Cardiac muscle cell (in vitro differentiated cells and primary cell): Measurements from ENCODE around the gene ZNF687. TPM values are rescaled to one million over a fixed set of nuclear protein-coding genes. Genes with fewer than 3 reads are reported as not detected.

Source experiments
- DNase-seq, 2 donors: peaks; one replicate each; pipeline versions ENCODE4 v3.0.0 to v3.0.0-alpha.2; 2010 to 2017; ENCODE audit warnings: low read depth in 1 of 2, low spot score in 1 of 2
- H3K27ac ChIP-seq: fragments of 200-600 bp; sonication (generic); 2 replicates; pipeline ENCODE4 v1.5.1; 2016
- H3K27me3 ChIP-seq: fragments of 200-600 bp; sonication (generic); 2 replicates; pipeline ENCODE4 v1.6.0; 2016; ENCODE audit warnings: control low read depth
- H3K36me3 ChIP-seq: fragments of 200-600 bp; sonication (generic); 2 replicates; pipeline ENCODE4 v1.5.1; 2016; ENCODE audit warnings: control low read depth
- H3K4me1 ChIP-seq: fragments of 200-600 bp; sonication (generic); 2 replicates; pipeline ENCODE4 v1.8.1; 2017; ENCODE audit warnings: low read depth, mild to moderate bottlenecking, mixed run types
- H3K4me3 ChIP-seq: fragments of 200-600 bp; sonication (generic); 2 replicates; pipeline ENCODE4 v1.5.1; 2016; ENCODE audit warnings: mild to moderate bottlenecking
- H3K9me3 ChIP-seq: fragments of 200-600 bp; sonication (generic); 2 replicates; pipeline ENCODE4 v1.5.1; 2017; ENCODE audit warnings: low read depth, mild to moderate bottlenecking, control low read depth
- polyA plus RNA-seq: library from polyadenylated mRNA; unstranded; fragments of >200 nt; fragmentation: Nextera tagmentation; extraction: Ambion mirVana; gene quantifications from 2 replicates; pipeline ENCODE4 v1.2.1, GENCODE V29; 2016
- total RNA-seq: library from RNA; depleted of rRNA; stranded (reverse); fragments of >200 nt; gene quantifications from 2 replicates; pipeline ENCODE4 v1.2.3, GENCODE V29; 2016
- TF ChIP-seq, protein P1 (sequence below): IDR thresholded peaks from 2 replicates; pipeline ENCODE4 v1.5.1; 2012; ENCODE audit warnings: low read depth, mild to moderate bottlenecking, low read length

ZNF687 gene
- total and polyA plus RNA-seq, 2 experiments from 2014 or later, result 3.6 to 48.5 TPM

- Histone ChIP-seq H3K27ac (no peak overlapping the region), H3K9me3 (no peaks in the 10 kb centered on the region)
Measured at GRCh38 chr1:151324390-151324930, 42.4 kb downstream of the ZNF687 start.

GRCh38 chr1:151325231-151325630, 43.1 kb downstream of the ZNF687 start:
- H3K36me3 ChIP-seq, result no peaks in the 10 kb centered on the region
- peaks cover 14% of the 10 kb centered on the region for H3K4me1 ChIP-seq
- no peaks in the 10 kb centered on the region for H3K27me3 ChIP-seq
- TF ChIP-seq, protein P1, sequence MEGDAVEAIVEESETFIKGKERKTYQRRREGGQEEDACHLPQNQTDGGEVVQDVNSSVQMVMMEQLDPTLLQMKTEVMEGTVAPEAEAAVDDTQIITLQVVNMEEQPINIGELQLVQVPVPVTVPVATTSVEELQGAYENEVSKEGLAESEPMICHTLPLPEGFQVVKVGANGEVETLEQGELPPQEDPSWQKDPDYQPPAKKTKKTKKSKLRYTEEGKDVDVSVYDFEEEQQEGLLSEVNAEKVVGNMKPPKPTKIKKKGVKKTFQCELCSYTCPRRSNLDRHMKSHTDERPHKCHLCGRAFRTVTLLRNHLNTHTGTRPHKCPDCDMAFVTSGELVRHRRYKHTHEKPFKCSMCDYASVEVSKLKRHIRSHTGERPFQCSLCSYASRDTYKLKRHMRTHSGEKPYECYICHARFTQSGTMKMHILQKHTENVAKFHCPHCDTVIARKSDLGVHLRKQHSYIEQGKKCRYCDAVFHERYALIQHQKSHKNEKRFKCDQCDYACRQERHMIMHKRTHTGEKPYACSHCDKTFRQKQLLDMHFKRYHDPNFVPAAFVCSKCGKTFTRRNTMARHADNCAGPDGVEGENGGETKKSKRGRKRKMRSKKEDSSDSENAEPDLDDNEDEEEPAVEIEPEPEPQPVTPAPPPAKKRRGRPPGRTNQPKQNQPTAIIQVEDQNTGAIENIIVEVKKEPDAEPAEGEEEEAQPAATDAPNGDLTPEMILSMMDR, result no peak
- H3K4me3 ChIP-seq, result no peak overlapping the region
- no peaks in the 10 kb centered on the region for H3K9me3 ChIP-seq
- H3K27ac ChIP-seq, result no peak overlapping the region
- DNase-seq, result peak in 1 of 2 donors; percentile 42

More at GRCh38 chr1:151324390-151324930, 42.4 kb downstream of the ZNF687 start:
- Histone ChIP-seq H3K27me3 (no peaks in the 10 kb centered on the region), H3K4me3 (no peak overlapping the region), H3K4me1 (peaks cover 14% of the 10 kb centered on the region), H3K36me3 (no peaks in the 10 kb centered on the region)
- TF ChIP-seq, protein P1, result no peak
- no peak for DNase-seq

- H3K4me3 ChIP-seq, result peak overlapping the region; percentile 97
- H3K9me3 ChIP-seq, result no peaks in the 10 kb centered on the region
- TF ChIP-seq, protein P1, result no peak
- H3K27me3 ChIP-seq, result no peaks in the 10 kb centered on the region
- no peak for DNase-seq
- H3K27ac ChIP-seq, result peak overlapping the region; percentile 99
- H3K36me3 ChIP-seq, result no peaks in the 10 kb centered on the region
- peaks cover 14% of the 10 kb centered on the region for H3K4me1 ChIP-seq
Measured at GRCh38 chr1:151325646-151326429, 43.7 kb downstream of the ZNF687 start.

- TF ChIP-seq, protein P1, result no peak
- Histone ChIP-seq H3K4me3 (peak overlapping the region; percentile 97), H3K9me3 (no peaks in the 10 kb centered on the region), H3K4me1 (peaks cover 14% of the 10 kb centered on the region), H3K36me3 (no peaks in the 10 kb centered on the region), H3K27ac (peak overlapping the region; percentile 99), H3K27me3 (no peaks in the 10 kb centered on the region)
- peak in 1 of 2 donors; percentile 60 for DNase-seq
Measured at GRCh38 chr1:151326619-151327222, 44.6 kb downstream of the ZNF687 start.

GRCh38 chr1:151327223-151327902, 45.3 kb downstream of the ZNF687 start, which contains the start of gene PI4KB:
PI4KB (minus strand) TSS chr1:151327416; CDS start chr1:151316481, 10,935 bp downstream.
- H3K9me3 ChIP-seq, result no peaks in the 10 kb centered on the region
- no peaks in the 10 kb centered on the region for H3K27me3 ChIP-seq
- DNase-seq, result peak; percentile 98 to 99
- peaks cover 14% of the 10 kb centered on the region for H3K4me1 ChIP-seq
- TF ChIP-seq, protein P1, result no peak
- H3K36me3 ChIP-seq, result no peaks in the 10 kb centered on the region
- peak within 1 kb of the TSS; percentile 99 for H3K27ac ChIP-seq
- H3K4me3 ChIP-seq, result peak within 1 kb of the TSS; percentile 97
